Stimulated activated CD4-positive, alpha-beta T cell treated with anti-CD3 and anti-CD28 coated beads, Interleukin-1b, Interleukin-23, amount 100 ng/mL, for 24 hours (primary cell): Measurements from ENCODE around the gene B4GALNT3.
A peak's percentile ranks its signal among the peaks of the same experiment; 100 is the strongest.
"Not testable (repeated sequence)": the region's sequence is repeated elsewhere in the genome, so short reads cannot be mapped to it uniquely, and the experiment has no call there.

Experiments
- DNase-seq, 4 experiments: peaks; one replicate each; pipeline ENCODE4 v3.0.0-alpha.2; 2020; ENCODE audit warnings: low read depth in 4 of 4, low spot score in 1 of 4

B4GALNT3 gene

GRCh38 chr12:459430-460258 is at the start of gene B4GALNT3:
B4GALNT3 (plus strand) TSS chr12:459939; CDS start chr12:460377, 438 bp downstream.
- DNase-seq: peak in 2 of 4 experiments; percentile 15 to 25

- DNase-seq: no peak
Observed at GRCh38 chr12:414859-415258, 44.9 kb upstream of the B4GALNT3 start.

GRCh38 chr12:418432-418831 is 41.3 kb upstream of the B4GALNT3 start:
- no peak for DNase-seq

GRCh38 chr12:422526-422925 is 37.2 kb upstream of the B4GALNT3 start:
- DNase-seq: no peak

GRCh38 chr12:435737-436136 is 24.0 kb upstream of the B4GALNT3 start:
- not testable (repeated sequence) for DNase-seq

- DNase-seq: no peak
Observed at GRCh38 chr12:442235-442884, 17.4 kb upstream of the B4GALNT3 start.

- no peak for DNase-seq
Observed at GRCh38 chr12:447141-447540, 12.6 kb upstream of the B4GALNT3 start.

- no peak for DNase-seq
Observed at GRCh38 chr12:449203-449602, 10.5 kb upstream of the B4GALNT3 start.

- no peak for DNase-seq
Observed at GRCh38 chr12:450438-450837, 9.3 kb upstream of the B4GALNT3 start.

GRCh38 chr12:452667-453210 is 7.0 kb upstream of the B4GALNT3 start:
- peak in 3 of 4 experiments; percentile 33 to 58 (median 36) for DNase-seq

- DNase-seq: no peak
Observed at GRCh38 chr12:454833-455232, 4.9 kb upstream of the B4GALNT3 start.

- DNase-seq: no peak
Observed at GRCh38 chr12:455821-456220, 3.9 kb upstream of the B4GALNT3 start.

GRCh38 chr12:457676-458075 is 2.1 kb upstream of the B4GALNT3 start:
- DNase-seq: no peak

GRCh38 chr12:459050-459429 is 699 bp upstream of the B4GALNT3 start:
- DNase-seq: no peak

GRCh38 chr12:460261-461230 is 807 bp downstream of the B4GALNT3 start:
- DNase-seq: peak in 2 of 4 experiments; percentile 14 to 29

GRCh38 chr12:461425-461824 is 1.7 kb downstream of the B4GALNT3 start:
- DNase-seq: no peak

- no peak for DNase-seq
Observed at GRCh38 chr12:462936-463705, 3.4 kb downstream of the B4GALNT3 start.

- DNase-seq: no peak
Observed at GRCh38 chr12:464484-465267, 4.9 kb downstream of the B4GALNT3 start.

- DNase-seq: no peak
Observed at GRCh38 chr12:466039-466438, 6.3 kb downstream of the B4GALNT3 start.
